ENCODE measurements around the gene OR11A1.

The OR11A1 gene

DNA sequence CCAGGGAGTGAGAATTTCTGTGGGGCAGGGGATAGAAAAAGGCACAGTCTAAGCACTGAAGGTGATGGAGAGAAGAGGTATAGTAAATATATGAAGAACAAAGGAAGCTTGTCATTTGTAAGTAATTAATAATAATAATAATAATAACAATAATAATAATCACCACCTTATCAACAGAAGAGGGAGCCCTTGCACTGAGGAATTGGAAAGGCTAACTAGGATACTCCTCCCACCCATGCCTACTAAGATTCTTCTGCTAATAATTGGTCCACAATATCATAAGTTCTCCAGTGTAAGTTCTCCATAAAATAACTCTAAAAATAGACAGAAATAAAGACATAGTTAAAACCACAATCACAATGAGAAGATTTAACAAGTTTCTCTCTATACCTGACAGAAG, 80.9 kb downstream of the OR11A1 start:
- ChIA-PET POLR2A (ENCODE audit: low non-redundant PET) (no interaction called here), CTCF (interaction anchor here (0.7 to 1.3 kb wide), 2 partner anchors 213 to 296 kb away, joined by 3 to 4 read pairs; no protein-coding TSS in a partner anchor)
- TF ChIP-seq, protein P1, sequence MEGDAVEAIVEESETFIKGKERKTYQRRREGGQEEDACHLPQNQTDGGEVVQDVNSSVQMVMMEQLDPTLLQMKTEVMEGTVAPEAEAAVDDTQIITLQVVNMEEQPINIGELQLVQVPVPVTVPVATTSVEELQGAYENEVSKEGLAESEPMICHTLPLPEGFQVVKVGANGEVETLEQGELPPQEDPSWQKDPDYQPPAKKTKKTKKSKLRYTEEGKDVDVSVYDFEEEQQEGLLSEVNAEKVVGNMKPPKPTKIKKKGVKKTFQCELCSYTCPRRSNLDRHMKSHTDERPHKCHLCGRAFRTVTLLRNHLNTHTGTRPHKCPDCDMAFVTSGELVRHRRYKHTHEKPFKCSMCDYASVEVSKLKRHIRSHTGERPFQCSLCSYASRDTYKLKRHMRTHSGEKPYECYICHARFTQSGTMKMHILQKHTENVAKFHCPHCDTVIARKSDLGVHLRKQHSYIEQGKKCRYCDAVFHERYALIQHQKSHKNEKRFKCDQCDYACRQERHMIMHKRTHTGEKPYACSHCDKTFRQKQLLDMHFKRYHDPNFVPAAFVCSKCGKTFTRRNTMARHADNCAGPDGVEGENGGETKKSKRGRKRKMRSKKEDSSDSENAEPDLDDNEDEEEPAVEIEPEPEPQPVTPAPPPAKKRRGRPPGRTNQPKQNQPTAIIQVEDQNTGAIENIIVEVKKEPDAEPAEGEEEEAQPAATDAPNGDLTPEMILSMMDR (conservative IDR thresholded peaks at IDR 0.05; ENCODE audit: low read depth), result no peak
- H3K27ac ChIP-seq, result no peak overlapping the region
- peak; percentile 29 for DNase-seq (ENCODE audit: low spot score)

Measured in RWPE1 (cell line).